ENCODE results near the gene WASF2.

Gene WASF2

GRCh38 chr1:27515626-27516025, 25.7 kb upstream of the WASF2 start:
- H3K4me3 ChIP-seq (ENCODE audit: low read depth, low read length), result no peak overlapping the region
- no peak overlapping the region for H3K4me2 ChIP-seq (ENCODE audit: low read length)
- H2BK12ac ChIP-seq (ENCODE audit: low read length), result no peak overlapping the region
- no peak overlapping the region for H2AFZ ChIP-seq (ENCODE audit: insufficient read depth, low read length, poor library complexity)
- H3K27me3 ChIP-seq (ENCODE audit: insufficient read depth, low read length), result no peaks in the 10 kb centered on the region
- no peak overlapping the region for H2AK5ac ChIP-seq (ENCODE audit: low read length)
- H4K8ac ChIP-seq (ENCODE audit: low read depth, low read length), result no peak overlapping the region
- no peak overlapping the region for H2BK120ac ChIP-seq (ENCODE audit: insufficient read depth, low read length, poor library complexity)
- no CpG with 5 or more reads among the region's 3 CpGs for WGBS (ENCODE audit: extremely low coverage, insufficient coverage, insufficient read length)
- no peak overlapping the region for H3K14ac ChIP-seq (ENCODE audit: low read length)
- no peaks in the 10 kb centered on the region for H3K36me3 ChIP-seq (ENCODE audit: control insufficient read depth in 1 of 2, insufficient read depth in 2 of 2, low read length in 2 of 2)
- no peak overlapping the region for H3K18ac ChIP-seq (ENCODE audit: low read length)
- no peak overlapping the region for H2BK5ac ChIP-seq (ENCODE audit: low read depth, low read length, poor library complexity)
- H3K23ac ChIP-seq (ENCODE audit: low read length), result no peak overlapping the region
- no peaks in the 10 kb centered on the region for H3K79me1 ChIP-seq (ENCODE audit: low read length)
- H3K9me3 ChIP-seq (ENCODE audit: insufficient read depth, low read depth, low read length), result no peaks in the 10 kb centered on the region
- no peak for DNase-seq
- H4K91ac ChIP-seq (ENCODE audit: low read depth, low read length), result no peak overlapping the region
- peaks cover 17 to 20% of the 10 kb centered on the region in 2 experiments for H3K4me1 ChIP-seq (ENCODE audit: control insufficient read depth in 1 of 2, insufficient read depth in 2 of 2, low read length in 2 of 2)
- no peak overlapping the region for H3K4ac ChIP-seq (ENCODE audit: low read depth, low read length)
- no peaks in the 10 kb centered on the region for H3K79me2 ChIP-seq (ENCODE audit: control insufficient read depth, insufficient read depth, low read length, poor library complexity)
- H3K9ac ChIP-seq (ENCODE audit: low read length), result no peak overlapping the region
- no peak overlapping the region for H3K27ac ChIP-seq (ENCODE audit: low read depth, low read length)
- no peak overlapping the region for H4K12ac ChIP-seq (ENCODE audit: low read depth, low read length)

GRCh38 chr1:27513958-27514357, 24.0 kb upstream of the WASF2 start:
- Histone ChIP-seq H3K18ac (ENCODE audit: low read length) (no peak overlapping the region), H2AK5ac (ENCODE audit: low read length) (no peak overlapping the region), H3K4me2 (ENCODE audit: low read length) (no peak overlapping the region), H2BK5ac (ENCODE audit: low read depth, low read length, poor library complexity) (no peak overlapping the region), H3K4ac (ENCODE audit: low read depth, low read length) (no peak overlapping the region), H2BK12ac (ENCODE audit: low read length) (peak overlapping the region; percentile 0), H3K36me3 (ENCODE audit: control insufficient read depth in 1 of 2, insufficient read depth in 2 of 2, low read length in 2 of 2) (no peaks in the 10 kb centered on the region), H3K4me3 (ENCODE audit: low read depth, low read length) (no peak overlapping the region), H3K79me2 (ENCODE audit: control insufficient read depth, insufficient read depth, low read length, poor library complexity) (no peaks in the 10 kb centered on the region), H3K23ac (ENCODE audit: low read length) (no peak overlapping the region), H2AFZ (ENCODE audit: insufficient read depth, low read length, poor library complexity) (no peak overlapping the region), H3K9me3 (ENCODE audit: insufficient read depth, low read depth, low read length) (no peaks in the 10 kb centered on the region), H3K79me1 (ENCODE audit: low read length) (no peaks in the 10 kb centered on the region), H3K27ac (ENCODE audit: low read depth, low read length) (no peak overlapping the region), H3K27me3 (ENCODE audit: insufficient read depth, low read length) (no peaks in the 10 kb centered on the region), H3K9ac (ENCODE audit: low read length) (no peak overlapping the region), H3K14ac (ENCODE audit: low read length) (no peak overlapping the region), H2BK120ac (ENCODE audit: insufficient read depth, low read length, poor library complexity) (no peak overlapping the region), H4K91ac (ENCODE audit: low read depth, low read length) (no peak overlapping the region), H4K12ac (ENCODE audit: low read depth, low read length) (no peak overlapping the region), H4K8ac (ENCODE audit: low read depth, low read length) (no peak overlapping the region), H3K4me1 (ENCODE audit: control insufficient read depth in 1 of 2, insufficient read depth in 2 of 2, low read length in 2 of 2) (peaks cover 9 to 11% of the 10 kb centered on the region in 2 experiments)
- no peak for DNase-seq
- no CpG with 5 or more reads among the region's 7 CpGs for WGBS (ENCODE audit: extremely low coverage, insufficient coverage, insufficient read length)

- H3K27ac ChIP-seq (ENCODE audit: low read depth, low read length), result no peak overlapping the region
- no peak overlapping the region for H2BK120ac ChIP-seq (ENCODE audit: insufficient read depth, low read length, poor library complexity)
- H2BK5ac ChIP-seq (ENCODE audit: low read depth, low read length, poor library complexity), result peak overlapping the region; percentile 35
- no peak overlapping the region for H3K4me2 ChIP-seq (ENCODE audit: low read length)
- no peak overlapping the region for H3K18ac ChIP-seq (ENCODE audit: low read length)
- H4K91ac ChIP-seq (ENCODE audit: low read depth, low read length), result no peak overlapping the region
- no peak overlapping the region for H2AFZ ChIP-seq (ENCODE audit: insufficient read depth, low read length, poor library complexity)
- H4K8ac ChIP-seq (ENCODE audit: low read depth, low read length), result no peak overlapping the region
- H2AK5ac ChIP-seq (ENCODE audit: low read length), result peak overlapping the region; percentile 59
- peaks cover 8 to 10% of the 10 kb centered on the region in 2 experiments for H3K4me1 ChIP-seq (ENCODE audit: control insufficient read depth in 1 of 2, insufficient read depth in 2 of 2, low read length in 2 of 2)
- no peak overlapping the region for H3K9ac ChIP-seq (ENCODE audit: low read length)
- no peaks in the 10 kb centered on the region for H3K79me2 ChIP-seq (ENCODE audit: control insufficient read depth, insufficient read depth, low read length, poor library complexity)
- H3K23ac ChIP-seq (ENCODE audit: low read length), result no peak overlapping the region
- H3K36me3 ChIP-seq (ENCODE audit: control insufficient read depth in 1 of 2, insufficient read depth in 2 of 2, low read length in 2 of 2), result no peaks in the 10 kb centered on the region
- no peaks in the 10 kb centered on the region for H3K79me1 ChIP-seq (ENCODE audit: low read length)
- no peak overlapping the region for H3K4me3 ChIP-seq (ENCODE audit: low read depth, low read length)
- no peaks in the 10 kb centered on the region for H3K9me3 ChIP-seq (ENCODE audit: insufficient read depth, low read depth, low read length)
- no peak overlapping the region for H3K14ac ChIP-seq (ENCODE audit: low read length)
- no peaks in the 10 kb centered on the region for H3K27me3 ChIP-seq (ENCODE audit: insufficient read depth, low read length)
- H3K4ac ChIP-seq (ENCODE audit: low read depth, low read length), result no peak overlapping the region
- no peak for DNase-seq
- H2BK12ac ChIP-seq (ENCODE audit: low read length), result peak overlapping the region; percentile 10
- H4K12ac ChIP-seq (ENCODE audit: low read depth, low read length), result no peak overlapping the region
- no CpG with 5 or more reads among the region's 5 CpGs for WGBS (ENCODE audit: extremely low coverage, insufficient coverage, insufficient read length)
These were observed 23.6 kb upstream of the WASF2 start for GRCh38 chr1:27513528-27513927.

GRCh38 chr1:27509127-27510080, 19.4 kb upstream of the WASF2 start:
- no peak for DNase-seq
- no peak overlapping the region for H4K12ac ChIP-seq (ENCODE audit: low read depth, low read length)

More at GRCh38 chr1:27509127-27510080, 19.4 kb upstream of the WASF2 start:
- Histone ChIP-seq H3K4me2 (ENCODE audit: low read length) (no peak overlapping the region), H2BK5ac (ENCODE audit: low read depth, low read length, poor library complexity) (no peak overlapping the region), H2BK12ac (ENCODE audit: low read length) (peak overlapping the region; percentile 40), H2AK5ac (ENCODE audit: low read length) (no peak overlapping the region), H3K9ac (ENCODE audit: low read length) (no peak overlapping the region), H3K36me3 (ENCODE audit: control insufficient read depth in 1 of 2, insufficient read depth in 2 of 2, low read length in 2 of 2) (no peaks in the 10 kb centered on the region), H3K4me3 (ENCODE audit: low read depth, low read length) (no peak overlapping the region), H3K23ac (ENCODE audit: low read length) (no peak overlapping the region), H4K8ac (ENCODE audit: low read depth, low read length) (no peak overlapping the region), H3K14ac (ENCODE audit: low read length) (no peak overlapping the region), H3K27ac (ENCODE audit: low read depth, low read length) (no peak overlapping the region), H4K91ac (ENCODE audit: low read depth, low read length) (peak overlapping the region; percentile 23), H3K27me3 (ENCODE audit: insufficient read depth, low read length) (no peaks in the 10 kb centered on the region), H3K18ac (ENCODE audit: low read length) (no peak overlapping the region), H3K79me1 (ENCODE audit: low read length) (peaks cover 12% of the 10 kb centered on the region), H3K9me3 (ENCODE audit: insufficient read depth, low read depth, low read length) (no peaks in the 10 kb centered on the region), H3K4me1 (ENCODE audit: control insufficient read depth in 1 of 2, insufficient read depth in 2 of 2, low read length in 2 of 2) (peaks cover 9 to 10% of the 10 kb centered on the region in 2 experiments), H2BK120ac (ENCODE audit: insufficient read depth, low read length, poor library complexity) (no peak overlapping the region), H3K4ac (ENCODE audit: low read depth, low read length) (no peak overlapping the region), H3K79me2 (ENCODE audit: control insufficient read depth, insufficient read depth, low read length, poor library complexity) (peaks cover 3% of the 10 kb centered on the region), H2AFZ (ENCODE audit: insufficient read depth, low read length, poor library complexity) (no peak overlapping the region)
- no CpG with 5 or more reads among the region's 9 CpGs for WGBS (ENCODE audit: extremely low coverage, insufficient coverage, insufficient read length)

Measured in trophoblast cell (in vitro differentiated cells and primary cell).